Neuronal stem cell (in vitro differentiated cells): ENCODE data around the gene ESPNL.

Source experiments
- DNase-seq: peaks from one replicate; pipeline ENCODE4 v3.0.0-alpha.2; 2013; ENCODE audit warnings: low spot score
- H2AFZ ChIP-seq: one replicate; pipeline ENCODE4 v1.6.1; 2013; ENCODE audit warnings: mild to moderate bottlenecking, low read length, inconsistent platforms
- H2AK5ac ChIP-seq: 2 replicates; pipeline ENCODE4 v1.6.1; 2013; ENCODE audit warnings: low read depth, mild to moderate bottlenecking, inconsistent platforms, low read length, moderate library complexity, mixed read lengths
- H2BK120ac ChIP-seq: 2 replicates; pipeline ENCODE4 v1.6.1; 2013; ENCODE audit warnings: low read depth, mild to moderate bottlenecking, inconsistent platforms, low read length, moderate library complexity, mixed read lengths
- H2BK12ac ChIP-seq: one replicate; pipeline ENCODE4 v1.6.1; 2013; ENCODE audit warnings: low read length, inconsistent platforms
- H2BK15ac ChIP-seq: 2 replicates; pipeline ENCODE4 v1.6.1; 2013; ENCODE audit warnings: mild to moderate bottlenecking, low read length, inconsistent platforms, mixed read lengths
- H2BK5ac ChIP-seq: one replicate; pipeline ENCODE4 v1.6.1; 2013; ENCODE audit warnings: inconsistent platforms, mild to moderate bottlenecking, low read length, moderate library complexity
- H3K14ac ChIP-seq: one replicate; pipeline ENCODE4 v1.6.1; 2013; ENCODE audit warnings: low read length, inconsistent platforms
- H3K18ac ChIP-seq: 2 replicates; pipeline ENCODE4 v1.6.1; 2013; ENCODE audit warnings: low read length, inconsistent platforms
- H3K23ac ChIP-seq: 2 replicates; pipeline ENCODE4 v1.6.1; 2013; ENCODE audit warnings: low read depth, mild to moderate bottlenecking, mixed read lengths, low read length, inconsistent platforms; ENCODE audit not compliant: poor library complexity
- H3K27ac ChIP-seq: replicated peaks from 3 replicates; pipeline ENCODE4 v1.5.1; 2013; ENCODE audit warnings: low read length, inconsistent platforms
- H3K27me3 ChIP-seq, 3 experiments: 2 replicates each; pipeline ENCODE4 v1.6.1; 2013; ENCODE audit warnings: low read length in 3 of 3, mild to moderate bottlenecking in 2 of 3, inconsistent platforms in 1 of 3, low read depth in 1 of 3, mixed read lengths in 1 of 3, moderate library complexity in 1 of 3; ENCODE audit not compliant: control insufficient read depth in 3 of 3, insufficient read depth in 3 of 3
- H3K36me3 ChIP-seq, 2 donors: replicated peaks in 1 of 2; 2 replicates each; pipeline ENCODE4 v1.6.1; 2013; ENCODE audit warnings: low read length in 2 of 2; ENCODE audit not compliant: control insufficient read depth in 2 of 2, insufficient read depth in 2 of 2
- H3K4ac ChIP-seq: 2 replicates; pipeline ENCODE4 v1.6.1; 2013; ENCODE audit warnings: inconsistent platforms, mild to moderate bottlenecking, low read length, moderate library complexity
- H3K4me1 ChIP-seq, 2 donors: 1 replicate in 1 of 2; 2 replicates in 1 of 2; pipeline ENCODE4 v1.6.1; 2013; ENCODE audit warnings: low read length in 2 of 2, low read depth in 1 of 2; ENCODE audit not compliant: control insufficient read depth in 2 of 2, insufficient read depth in 1 of 2
- H3K4me2 ChIP-seq: one replicate; pipeline ENCODE4 v1.6.1; 2013; ENCODE audit warnings: mild to moderate bottlenecking, low read length, inconsistent platforms; ENCODE audit not compliant: insufficient read depth, poor library complexity, severe bottlenecking
- H3K4me3 ChIP-seq, 2 donors: 2 replicates each; pipeline ENCODE4 v1.5.1; 2013; ENCODE audit warnings: low read length in 2 of 2, mild to moderate bottlenecking in 2 of 2, inconsistent platforms in 1 of 2, moderate library complexity in 1 of 2
- H3K79me1 ChIP-seq: one replicate; pipeline ENCODE4 v1.6.1; 2013; ENCODE audit warnings: low read depth, mild to moderate bottlenecking, inconsistent platforms, low read length, moderate library complexity
- H3K9ac ChIP-seq: one replicate; pipeline ENCODE4 v1.6.1; 2013; ENCODE audit warnings: mild to moderate bottlenecking, low read depth, low read length, inconsistent platforms; ENCODE audit not compliant: poor library complexity
- H3K9me3 ChIP-seq, 2 donors: replicated peaks in 1 of 2; 2 replicates each; pipeline versions ENCODE3 to v1.6.1; 2013; ENCODE audit warnings: low read length in 2 of 2, mild to moderate bottlenecking in 2 of 2, inconsistent platforms in 1 of 2, low read depth in 1 of 2, mixed read lengths in 1 of 2, moderate library complexity in 1 of 2; ENCODE audit not compliant: control insufficient read depth in 2 of 2, insufficient read depth in 1 of 2
- H4K8ac ChIP-seq: one replicate; pipeline ENCODE4 v1.6.1; 2013; ENCODE audit warnings: low read depth, mild to moderate bottlenecking, inconsistent platforms, low read length, moderate library complexity
- H4K91ac ChIP-seq: one replicate; pipeline ENCODE4 v1.6.1; 2013; ENCODE audit warnings: low read length, low read depth, mild to moderate bottlenecking, inconsistent platforms; ENCODE audit not compliant: poor library complexity
- WGBS, 2 donors: extraction: QIAGEN DNeasy Blood & Tissue Kit; methylation state at CpG; one replicate each; pipeline ENCODE4 v1.1.7; 2013; ENCODE audit warnings: missing lambda C conversion rate in 2 of 2, mixed read lengths in 1 of 2; ENCODE audit not compliant: insufficient read length in 2 of 2, insufficient replicate concordance in 1 of 2; ENCODE audit errors: extremely low coverage in 2 of 2; 5-methylcytosine and 5-hydroxymethylcytosine counted together

Gene ESPNL

GRCh38 chr2:238166391-238167343 is 66.5 kb downstream of the ESPNL start:
- Histone ChIP-seq H3K79me1 (no peaks in the 10 kb centered on the region), H3K27me3 (peaks cover 0 to 34% (median 14%) of the 10 kb centered on the region in 3 experiments), H3K23ac (peak overlapping the region; percentile 77), H2BK12ac (no peak overlapping the region), H2AK5ac (peak overlapping the region; percentile 14), H3K4me2 (no peak overlapping the region), H3K27ac (no peak overlapping the region), H2BK15ac (no peak overlapping the region), H3K4me3 (no peak overlapping the region), H2BK5ac (no peak overlapping the region), H3K18ac (no peak overlapping the region), H4K8ac (no peak overlapping the region), H3K14ac (peak overlapping the region; percentile 91), H2BK120ac (no peak overlapping the region), H3K9me3 (no peaks in the 10 kb centered on the region), H3K9ac (no peak overlapping the region), H3K4me1 (no peaks in the 10 kb centered on the region), H3K4ac (no peak overlapping the region), H3K36me3 (peaks cover 17 to 45% of the 10 kb centered on the region in 2 donors), H4K91ac (no peak overlapping the region), H2AFZ (no peak overlapping the region)
- no CpG with 5 or more reads among the region's 24 CpGs for WGBS, 2 donors
- no peak for DNase-seq

- WGBS, 2 donors = no CpG with 5 or more reads among the region's 7 CpGs
- no peak overlapping the region for H3K4ac ChIP-seq
Observed at GRCh38 chr2:238167344-238167715, 67.2 kb downstream of the ESPNL start.

GRCh38 chr2:238167761-238168160 is 67.6 kb downstream of the ESPNL start:
- Histone ChIP-seq H3K4me3 (no peak overlapping the region), H2BK15ac (no peak overlapping the region), H3K27me3 (peaks cover 0 to 23% (median 13%) of the 10 kb centered on the region in 3 experiments), H2AFZ (no peak overlapping the region), H4K91ac (no peak overlapping the region), H2AK5ac (no peak overlapping the region), H3K14ac (no peak overlapping the region), H3K9me3 (no peaks in the 10 kb centered on the region), H3K79me1 (no peaks in the 10 kb centered on the region), H3K27ac (no peak overlapping the region), H4K8ac (no peak overlapping the region), H3K36me3 (peaks cover 26 to 56% of the 10 kb centered on the region in 2 donors), H3K23ac (no peak overlapping the region), H3K18ac (no peak overlapping the region), H3K4ac (no peak overlapping the region), H3K9ac (no peak overlapping the region), H3K4me2 (no peak overlapping the region), H3K4me1 (no peaks in the 10 kb centered on the region), H2BK120ac (no peak overlapping the region), H2BK5ac (no peak overlapping the region), H2BK12ac (no peak overlapping the region)
- no peak for DNase-seq
- WGBS, 2 donors = no CpG with 5 or more reads among the region's 8 CpGs

More at GRCh38 chr2:238167344-238167715, 67.2 kb downstream of the ESPNL start:
- Histone ChIP-seq H3K9ac (peak overlapping the region; percentile 38), H2AK5ac (no peak overlapping the region), H4K8ac (no peak overlapping the region), H3K14ac (peak overlapping the region; percentile 14), H2BK120ac (no peak overlapping the region), H2BK5ac (no peak overlapping the region), H2BK12ac (no peak overlapping the region), H3K18ac (no peak overlapping the region), H3K79me1 (no peaks in the 10 kb centered on the region), H2AFZ (no peak overlapping the region), H3K4me2 (no peak overlapping the region), H2BK15ac (no peak overlapping the region), H3K27ac (no peak overlapping the region), H3K36me3 (peaks cover 22 to 52% of the 10 kb centered on the region in 2 donors), H3K4me1 (no peaks in the 10 kb centered on the region), H3K9me3 (no peaks in the 10 kb centered on the region), H4K91ac (no peak overlapping the region), H3K27me3 (peaks cover 0 to 27% (median 14%) of the 10 kb centered on the region in 3 experiments), H3K4me3 (no peak overlapping the region), H3K23ac (peak overlapping the region; percentile 77)
- no peak for DNase-seq
